HG02884 (cell line): Measurements from ENCODE around the gene CRELD2.

ENCODE experiments used
- ATAC-seq: cut with Tn5 transposase; IDR thresholded peaks from one replicate; pipeline ENCODE4 v1.9.1; 2021; ENCODE audit warnings: mild to moderate bottlenecking, moderate library complexity; ENCODE audit not compliant: unreplicated experiment

CRELD2 gene

DNA sequence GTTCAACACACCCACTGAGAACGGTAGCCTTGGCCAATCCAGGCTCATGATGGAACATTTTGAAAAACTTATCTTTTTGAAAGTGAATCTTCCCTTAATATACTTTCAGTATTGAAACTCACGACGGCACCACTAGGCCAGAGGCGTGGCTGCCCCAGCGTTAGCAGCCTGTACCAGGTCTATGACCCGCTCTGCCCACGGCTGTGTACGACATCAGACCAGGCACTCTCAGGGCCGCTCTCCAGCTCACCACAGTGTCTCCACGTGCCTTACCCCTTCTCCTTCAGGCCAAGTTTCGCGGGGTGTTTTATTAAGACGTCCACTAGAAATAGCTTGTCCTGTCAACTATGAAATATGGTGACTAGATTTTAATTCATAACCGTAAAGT is 31.4 kb upstream of the CRELD2 start:
- no peak for ATAC-seq

DNA sequence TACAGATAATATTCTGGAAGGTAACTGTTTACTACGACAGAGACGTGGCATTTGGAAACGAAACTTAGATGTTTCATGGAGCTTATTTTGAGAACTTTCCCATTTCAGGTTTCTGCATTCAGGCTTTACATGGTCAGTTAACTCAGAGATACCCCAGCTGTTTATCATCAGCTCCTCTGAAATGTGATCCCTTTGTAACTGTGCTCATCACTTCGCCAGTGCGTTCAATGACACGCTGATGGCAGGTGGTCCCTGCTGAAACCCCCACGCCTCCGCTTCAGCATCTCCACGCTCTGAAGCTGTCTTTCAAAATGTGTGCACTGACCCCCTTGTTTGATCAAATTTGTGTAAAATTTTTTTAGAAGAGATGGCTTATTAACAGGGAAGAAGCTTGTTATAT is 30.7 kb upstream of the CRELD2 start:
- ATAC-seq = no peak

- no peak for ATAC-seq
Measured at GRCh38 chr22:49889071-49889470, 29.4 kb upstream of the CRELD2 start.

DNA sequence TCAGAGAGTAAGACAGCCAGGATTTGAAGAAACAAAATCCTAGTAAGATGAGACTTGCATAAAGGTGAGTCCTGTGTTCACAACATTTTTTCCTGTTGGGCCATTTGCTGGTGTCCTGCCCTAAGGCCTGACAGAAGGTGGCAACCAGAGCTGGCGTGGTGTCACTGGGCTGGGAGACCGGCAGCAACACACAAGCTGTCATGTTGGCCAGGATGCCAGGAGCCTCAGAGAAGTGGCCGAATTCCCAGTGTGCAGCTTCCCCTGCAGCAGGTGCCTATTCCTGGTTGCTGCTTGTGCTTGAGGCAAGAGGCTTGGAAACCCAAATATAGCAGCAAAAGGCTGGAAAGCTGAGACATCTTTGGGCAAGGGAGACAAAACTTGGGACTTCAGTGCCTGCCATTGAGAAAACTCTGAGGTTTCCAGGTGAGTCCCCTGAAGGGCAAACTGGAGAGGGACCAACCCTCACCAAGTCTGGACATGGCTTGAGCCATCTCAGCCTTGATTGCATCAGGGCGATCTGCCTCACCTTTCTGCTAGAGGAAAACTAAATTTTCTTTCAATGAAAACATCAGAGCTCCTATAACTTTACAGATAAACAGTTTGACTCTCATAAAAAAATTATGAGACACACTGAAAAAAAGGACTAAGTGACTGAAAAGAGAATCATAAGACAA is 26.1 kb upstream of the CRELD2 start:
- ATAC-seq = no peak

- ATAC-seq = no peak
Measured at GRCh38 chr22:49893025-49893424, 25.4 kb upstream of the CRELD2 start.

DNA sequence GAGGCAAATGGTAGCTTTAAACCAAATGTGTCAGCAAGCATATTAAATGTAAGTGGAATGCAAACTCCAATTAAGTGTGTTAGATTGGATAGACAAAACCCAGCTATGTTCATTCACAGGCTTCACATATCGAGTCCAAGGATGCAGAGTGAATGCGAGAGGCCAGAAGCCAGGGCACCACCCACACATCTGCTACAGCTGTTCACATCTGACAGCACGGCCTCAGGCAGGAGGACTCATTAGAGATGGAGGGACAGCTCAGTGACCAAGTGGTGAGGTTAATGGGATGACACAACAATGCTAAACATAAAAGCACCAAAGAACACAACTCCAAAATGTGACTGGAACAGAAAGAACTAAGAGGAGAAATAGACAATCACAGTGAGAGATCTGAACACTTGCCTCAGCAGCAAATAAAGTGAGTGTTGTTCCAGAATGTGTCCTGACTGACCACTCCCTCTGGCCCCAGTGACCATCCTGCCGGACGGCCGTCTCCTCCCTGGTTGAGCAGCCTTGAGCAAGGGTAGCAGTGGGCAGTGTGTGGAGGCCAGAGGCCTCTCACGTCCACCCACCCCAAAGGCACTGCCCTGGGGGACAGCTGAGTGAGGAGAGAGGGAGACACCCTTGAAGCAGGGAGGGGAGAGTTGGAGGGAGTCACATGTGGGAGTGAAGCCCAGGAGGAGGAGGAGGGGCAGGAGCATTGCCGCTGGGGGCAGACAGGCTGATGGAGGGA is 23.9 kb upstream of the CRELD2 start:
- ATAC-seq = no peak

- ATAC-seq = no peak
Measured at GRCh38 chr22:49896201-49896600, 22.2 kb upstream of the CRELD2 start.

- ATAC-seq = no peak
Measured at GRCh38 chr22:49897015-49897684, 21.3 kb upstream of the CRELD2 start.

DNA sequence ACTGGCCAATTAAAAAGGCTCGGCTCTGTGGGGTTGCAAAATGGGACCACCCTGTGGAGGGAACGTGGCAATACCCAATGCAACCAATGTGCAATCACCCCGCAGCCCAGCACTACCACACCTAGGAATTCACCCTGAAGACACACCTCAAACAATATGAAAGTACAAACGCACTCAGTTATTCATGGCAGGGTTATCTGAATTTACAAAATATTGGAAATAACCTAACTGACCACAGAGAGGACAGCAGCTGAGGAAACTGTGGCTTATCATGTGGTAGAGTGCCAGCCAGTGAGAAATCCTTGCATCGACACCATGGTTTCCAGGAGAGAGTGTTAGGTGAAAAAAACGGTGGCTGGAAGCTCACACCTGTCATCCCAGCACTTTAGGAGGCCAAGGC is 18.9 kb upstream of the CRELD2 start:
- ATAC-seq = no peak

DNA sequence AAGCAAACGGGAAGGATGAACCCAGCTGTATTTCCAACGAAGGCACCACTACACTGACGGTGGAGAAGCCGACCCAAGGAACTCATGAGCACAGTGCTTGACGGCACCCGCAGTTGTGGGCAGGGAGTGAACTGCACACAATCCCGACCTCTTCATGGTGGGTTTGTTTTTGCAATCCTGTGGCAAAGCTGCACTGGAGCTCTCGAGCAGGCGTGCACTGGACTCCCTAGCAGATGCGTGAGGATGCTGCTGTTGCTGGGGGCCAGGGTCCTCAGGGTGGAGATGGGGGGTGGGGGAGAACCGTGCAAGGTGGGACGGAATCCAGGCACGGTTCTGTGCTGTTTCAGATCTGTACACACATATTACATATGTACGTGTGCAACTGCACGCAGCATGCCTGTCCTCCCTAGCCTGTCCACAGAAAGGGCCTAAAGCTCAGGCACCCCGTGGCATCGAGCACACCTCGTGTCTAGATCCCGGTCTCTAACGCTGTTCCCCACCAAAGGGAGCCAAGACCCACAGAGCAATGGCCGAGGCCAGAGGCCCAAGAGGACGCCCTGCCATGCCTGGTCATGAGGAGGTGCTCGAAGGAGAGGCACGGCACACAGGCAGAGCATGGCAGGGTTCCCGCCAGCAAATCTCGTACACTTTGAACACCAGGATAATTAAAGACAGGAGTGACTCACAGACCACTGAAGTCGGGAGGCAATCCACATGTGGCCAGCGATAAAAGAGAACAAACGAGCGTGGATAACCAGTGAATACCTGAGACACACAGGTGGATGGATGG is 17.8 kb upstream of the CRELD2 start:
- ATAC-seq = no peak

DNA sequence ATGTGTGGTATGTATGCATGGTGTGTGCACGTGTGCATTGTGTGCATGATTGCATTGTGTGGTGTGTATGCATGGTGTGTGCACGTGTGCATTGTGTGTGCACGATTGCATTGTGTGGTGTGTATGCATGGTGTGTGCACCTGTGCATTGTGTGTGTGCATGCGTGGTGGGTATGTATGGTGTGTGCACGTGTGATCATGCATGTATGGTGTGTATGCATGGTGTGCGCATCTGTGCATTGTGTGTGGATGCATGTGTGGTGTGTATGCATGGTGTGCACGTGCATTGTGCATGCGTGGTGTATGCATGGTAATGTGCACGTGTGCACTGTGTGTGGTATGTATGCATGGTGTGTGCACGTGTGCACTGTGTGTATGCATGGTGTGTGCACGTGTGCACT is 17.0 kb upstream of the CRELD2 start:
- ATAC-seq = no peak

- ATAC-seq = no peak
Measured at GRCh38 chr22:49903322-49904039, 15.0 kb upstream of the CRELD2 start.

DNA sequence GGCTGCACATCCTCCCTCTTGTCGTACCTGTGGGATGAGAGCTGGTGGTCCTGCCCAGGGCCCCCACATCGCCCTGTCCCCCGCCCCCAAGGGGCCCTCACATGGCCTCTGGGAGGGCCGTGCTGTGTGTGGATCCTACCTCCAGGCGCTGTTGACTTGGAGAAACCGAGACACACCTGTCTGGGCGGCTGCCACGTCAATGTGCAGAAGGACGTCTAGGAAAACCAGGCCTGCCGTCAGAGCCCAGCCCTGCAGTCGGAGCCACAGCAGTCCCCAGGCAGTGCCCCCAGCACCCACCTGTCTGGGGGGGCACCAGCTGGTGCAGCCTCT is 14.4 kb upstream of the CRELD2 start:
- ATAC-seq = no peak

DNA sequence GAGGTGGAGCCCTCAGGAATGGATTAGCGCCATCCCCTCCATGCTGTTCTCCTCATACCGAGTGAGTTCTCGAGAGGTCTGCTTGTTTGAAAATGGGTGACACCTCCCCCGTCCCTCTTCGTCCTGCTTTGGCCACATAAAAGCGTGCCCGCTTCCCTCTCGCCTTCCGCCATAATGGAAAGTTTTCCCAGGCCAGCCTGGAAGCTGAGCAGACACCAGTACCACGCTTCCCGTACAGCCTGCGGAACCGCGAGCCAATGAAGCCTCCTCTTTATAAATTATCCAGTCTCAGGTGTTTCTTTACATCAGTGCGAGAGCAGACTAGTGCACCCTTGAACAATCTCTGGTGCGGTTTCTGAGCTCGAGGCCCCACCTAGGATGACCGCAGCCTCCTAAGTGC is 13.0 kb upstream of the CRELD2 start:
- ATAC-seq = no peak

GRCh38 chr22:49906071-49906798 is 12.2 kb upstream of the CRELD2 start:
- no peak for ATAC-seq

- ATAC-seq = no peak
Measured at GRCh38 chr22:49906799-49907290, 11.6 kb upstream of the CRELD2 start.

- no peak for ATAC-seq
Measured at GRCh38 chr22:49907807-49908206, 10.6 kb upstream of the CRELD2 start.

DNA sequence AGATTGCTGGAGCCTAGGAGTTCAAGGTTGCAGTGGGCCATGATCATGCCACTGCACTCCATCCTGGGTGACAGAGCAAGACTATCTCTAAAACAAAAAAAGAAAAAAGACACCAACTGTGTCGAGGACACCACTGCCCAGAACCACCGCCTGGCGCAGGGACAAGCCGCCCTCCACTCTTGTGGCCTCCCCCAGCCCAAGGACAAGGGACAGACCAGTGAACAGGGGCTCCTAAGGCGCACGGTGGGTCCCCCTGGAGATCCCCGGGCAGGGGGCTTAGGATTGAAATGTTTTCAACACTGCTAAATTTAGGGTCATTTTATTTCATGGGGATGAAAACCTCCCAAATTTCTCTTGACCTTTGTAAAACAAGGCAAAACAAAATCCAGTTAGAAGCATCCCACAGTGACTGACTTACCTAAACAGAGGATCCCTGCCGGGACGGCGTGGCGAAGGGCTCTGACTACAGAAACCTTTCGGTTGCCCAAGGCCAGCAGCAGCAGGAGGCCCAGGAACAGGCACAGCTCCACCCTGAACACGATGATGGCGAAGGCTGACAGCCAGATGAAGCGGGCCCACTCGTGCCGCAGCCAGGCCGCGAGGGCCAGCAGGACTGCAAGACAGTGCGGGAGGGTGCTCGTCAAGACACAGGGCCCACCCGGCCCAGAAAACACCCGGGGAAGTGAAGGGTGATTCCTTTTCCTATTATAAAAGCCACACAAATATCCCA is 8.8 kb upstream of the CRELD2 start:
- no peak for ATAC-seq
